ENCODE measurements around the gene MAGEB16. TPM values are rescaled to one million over a fixed set of nuclear protein-coding genes. Genes with fewer than 3 reads are reported as not detected.

The MAGEB16 gene
- not detected for total RNA-seq

GRCh38 chrX:35798042-35798441 lies at the start of gene MAGEB16:
MAGEB16 (plus strand) TSS chrX:35798342; CDS start chrX:35802197, 3,855 bp downstream.
- POLR2A ChIA-PET = no interaction called here
- H3K27me3 Mint-ChIP-seq = no peaks in the 10 kb centered on the region
- no peaks in the 10 kb centered on the region for H3K4me1 Mint-ChIP-seq
- CTCF ChIA-PET = no interaction called here
- no peaks in the 10 kb centered on the region for H3K9me3 Mint-ChIP-seq
- no peak for DNase-seq
- H3K4me3 Mint-ChIP-seq = no peak within 1 kb of the TSS
- no peaks in the 10 kb centered on the region for H3K36me3 Mint-ChIP-seq (ENCODE audit: low read depth)
- H3K27ac Mint-ChIP-seq = no peak within 1 kb of the TSS

- POLR2A ChIA-PET = no interaction called here
- no peak overlapping the region for H3K27ac Mint-ChIP-seq
- H3K4me3 Mint-ChIP-seq = no peak overlapping the region
- H3K36me3 Mint-ChIP-seq (ENCODE audit: low read depth) = no peaks in the 10 kb centered on the region
- CTCF ChIA-PET = no interaction called here
- H3K9me3 Mint-ChIP-seq = no peaks in the 10 kb centered on the region
- no peaks in the 10 kb centered on the region for H3K4me1 Mint-ChIP-seq
- no peaks in the 10 kb centered on the region for H3K27me3 Mint-ChIP-seq
- no peak for DNase-seq
Observed at GRCh38 chrX:35773958-35774564, 24.1 kb upstream of the MAGEB16 start.

- Mint-ChIP-seq H3K4me1 (no peaks in the 10 kb centered on the region), H3K27ac (no peak overlapping the region), H3K27me3 (no peaks in the 10 kb centered on the region), H3K9me3 (no peaks in the 10 kb centered on the region), H3K36me3 (ENCODE audit: low read depth) (no peaks in the 10 kb centered on the region), H3K4me3 (no peak overlapping the region)
- no peak for DNase-seq
- POLR2A ChIA-PET = no interaction called here
- CTCF ChIA-PET = no interaction called here
Observed at GRCh38 chrX:35785075-35785474, 13.1 kb upstream of the MAGEB16 start.

DNA sequence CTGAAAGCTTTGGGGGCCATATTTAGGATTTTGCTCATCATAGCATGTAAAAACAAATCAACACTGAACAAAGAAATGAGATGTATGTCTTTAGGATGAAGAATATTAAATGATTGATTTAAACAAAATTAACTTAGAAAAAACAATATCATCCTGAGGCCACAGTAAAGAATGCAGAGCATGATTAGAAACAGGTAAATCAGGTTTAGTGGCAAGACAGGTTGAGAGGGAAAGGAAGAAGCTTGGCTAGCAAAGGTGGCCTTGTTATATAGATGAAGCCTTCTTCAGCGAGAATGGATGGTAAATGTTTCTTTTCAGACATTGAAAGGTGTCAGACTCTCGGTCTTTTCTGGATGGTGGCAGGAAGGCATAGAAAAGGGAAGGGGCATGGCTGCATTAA lies 11.9 kb upstream of the MAGEB16 start:
- no peaks in the 10 kb centered on the region for H3K4me1 Mint-ChIP-seq
- no peak overlapping the region for H3K27ac Mint-ChIP-seq
- no peak overlapping the region for H3K4me3 Mint-ChIP-seq
- H3K36me3 Mint-ChIP-seq (ENCODE audit: low read depth) = no peaks in the 10 kb centered on the region
- no peaks in the 10 kb centered on the region for H3K27me3 Mint-ChIP-seq
- no peak for DNase-seq
- CTCF ChIA-PET = no interaction called here
- no peaks in the 10 kb centered on the region for H3K9me3 Mint-ChIP-seq
- POLR2A ChIA-PET = no interaction called here

DNA sequence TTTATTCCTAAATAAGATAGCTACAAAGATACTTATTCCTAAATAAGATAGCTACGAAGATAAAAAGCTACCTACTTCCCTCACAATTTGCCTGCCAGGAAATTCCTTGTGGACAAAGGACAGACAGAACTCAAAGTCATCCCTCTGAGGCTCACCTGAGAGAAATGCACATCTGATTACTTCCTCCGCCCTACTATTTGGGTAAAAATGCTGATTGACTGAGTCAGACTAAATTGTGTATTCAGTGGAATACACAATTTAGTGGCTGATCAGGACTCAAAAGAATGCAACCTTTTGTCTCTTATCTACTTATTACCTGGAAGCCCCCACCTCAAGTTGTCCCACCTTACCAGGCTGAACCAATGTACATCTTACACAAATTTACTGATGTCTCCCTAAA lies 10.3 kb upstream of the MAGEB16 start:
- CTCF ChIA-PET = no interaction called here
- Mint-ChIP-seq H3K4me3 (no peak overlapping the region), H3K4me1 (no peaks in the 10 kb centered on the region), H3K27ac (no peak overlapping the region), H3K27me3 (no peaks in the 10 kb centered on the region), H3K36me3 (ENCODE audit: low read depth) (no peaks in the 10 kb centered on the region), H3K9me3 (no peaks in the 10 kb centered on the region)
- no peak for DNase-seq
- POLR2A ChIA-PET = no interaction called here

DNA sequence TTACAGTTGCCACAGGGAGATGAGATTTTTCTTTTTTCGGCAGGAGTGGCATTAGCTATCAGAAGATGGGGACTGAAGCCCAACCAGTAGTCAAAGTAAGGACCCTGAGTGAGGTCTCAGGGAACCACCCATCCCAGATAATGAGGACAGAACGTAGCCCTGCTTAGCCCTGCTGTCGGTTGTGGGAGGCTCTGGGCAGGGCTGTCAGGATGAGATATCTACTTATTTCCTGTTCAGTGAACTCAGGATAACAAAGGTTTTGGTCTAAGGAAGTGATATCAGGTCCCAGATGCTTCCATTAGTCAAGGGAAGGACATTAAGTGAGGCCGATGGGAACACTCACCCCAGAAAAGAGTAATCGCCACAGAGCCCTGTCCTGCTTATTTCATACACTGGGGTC lies 2.3 kb downstream of the MAGEB16 start:
- H3K4me3 Mint-ChIP-seq = no peak overlapping the region
- H3K9me3 Mint-ChIP-seq = no peaks in the 10 kb centered on the region
- H3K36me3 Mint-ChIP-seq (ENCODE audit: low read depth) = no peaks in the 10 kb centered on the region
- CTCF ChIA-PET = no interaction called here
- H3K4me1 Mint-ChIP-seq = no peaks in the 10 kb centered on the region
- H3K27ac Mint-ChIP-seq = no peak overlapping the region
- DNase-seq = no peak
- POLR2A ChIA-PET = no interaction called here
- H3K27me3 Mint-ChIP-seq = no peaks in the 10 kb centered on the region

- POLR2A ChIA-PET = no interaction called here
- Mint-ChIP-seq H3K9me3 (no peaks in the 10 kb centered on the region), H3K36me3 (ENCODE audit: low read depth) (no peaks in the 10 kb centered on the region), H3K27me3 (no peaks in the 10 kb centered on the region), H3K4me1 (no peaks in the 10 kb centered on the region), H3K27ac (no peak overlapping the region), H3K4me3 (no peak overlapping the region)
- DNase-seq = no peak
- CTCF ChIA-PET = no interaction called here
Observed at GRCh38 chrX:35809781-35810180, 11.6 kb downstream of the MAGEB16 start.

GRCh38 chrX:35819241-35819640 lies 21.1 kb downstream of the MAGEB16 start:
- POLR2A ChIA-PET = no interaction called here
- no peaks in the 10 kb centered on the region for H3K27me3 Mint-ChIP-seq
- no peak overlapping the region for H3K4me3 Mint-ChIP-seq
- no peak overlapping the region for H3K27ac Mint-ChIP-seq
- no peaks in the 10 kb centered on the region for H3K9me3 Mint-ChIP-seq
- DNase-seq = no peak
- no peaks in the 10 kb centered on the region for H3K36me3 Mint-ChIP-seq (ENCODE audit: low read depth)
- CTCF ChIA-PET = no interaction called here
- H3K4me1 Mint-ChIP-seq = no peaks in the 10 kb centered on the region

- H3K27ac Mint-ChIP-seq = no peak overlapping the region
- ChIA-PET CTCF (no interaction called here), POLR2A (no interaction called here)
- H3K9me3 Mint-ChIP-seq = no peaks in the 10 kb centered on the region
- H3K4me1 Mint-ChIP-seq = no peaks in the 10 kb centered on the region
- H3K36me3 Mint-ChIP-seq (ENCODE audit: low read depth) = no peaks in the 10 kb centered on the region
- no peak overlapping the region for H3K4me3 Mint-ChIP-seq
- DNase-seq = no peak
- no peaks in the 10 kb centered on the region for H3K27me3 Mint-ChIP-seq
Observed at GRCh38 chrX:35826503-35826902, 28.4 kb downstream of the MAGEB16 start.

- CTCF ChIA-PET = no interaction called here
- Mint-ChIP-seq H3K27me3 (no peaks in the 10 kb centered on the region), H3K9me3 (no peaks in the 10 kb centered on the region), H3K27ac (no peak overlapping the region), H3K4me1 (no peaks in the 10 kb centered on the region), H3K4me3 (no peak overlapping the region), H3K36me3 (ENCODE audit: low read depth) (no peaks in the 10 kb centered on the region)
- POLR2A ChIA-PET = no interaction called here
- DNase-seq = no peak
Observed at GRCh38 chrX:35829501-35829900, 31.4 kb downstream of the MAGEB16 start.

DNA sequence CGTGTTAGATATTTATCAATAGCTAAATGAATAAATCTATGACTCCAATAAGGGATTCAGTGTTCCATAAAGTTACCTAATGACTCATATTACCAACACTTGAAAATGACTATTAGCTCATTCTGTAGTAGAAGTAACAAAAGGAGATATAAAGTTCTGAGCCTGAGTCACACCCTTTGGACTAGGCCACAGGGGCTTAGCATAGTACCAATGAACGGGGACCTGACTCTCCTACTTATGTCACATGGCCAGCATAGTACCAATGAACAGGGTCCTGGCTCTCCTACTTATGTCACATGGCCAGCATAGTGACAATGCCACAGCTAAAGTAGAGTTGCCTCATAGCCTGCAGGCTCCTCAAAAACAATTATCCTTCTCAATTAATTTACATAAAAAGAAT lies 43.7 kb downstream of the MAGEB16 start:
- no peak for DNase-seq
- Mint-ChIP-seq H3K36me3 (ENCODE audit: low read depth) (no peaks in the 10 kb centered on the region), H3K27me3 (no peaks in the 10 kb centered on the region), H3K9me3 (no peaks in the 10 kb centered on the region), H3K4me3 (no peak overlapping the region), H3K4me1 (no peaks in the 10 kb centered on the region), H3K27ac (no peak overlapping the region)
- CTCF ChIA-PET = no interaction called here
- POLR2A ChIA-PET = no interaction called here

GRCh38 chrX:35842674-35843073 lies 44.5 kb downstream of the MAGEB16 start:
- H3K9me3 Mint-ChIP-seq = no peaks in the 10 kb centered on the region
- ChIA-PET POLR2A (no interaction called here), CTCF (no interaction called here)
- no peaks in the 10 kb centered on the region for H3K27me3 Mint-ChIP-seq
- no peak overlapping the region for H3K27ac Mint-ChIP-seq
- DNase-seq = no peak
- no peaks in the 10 kb centered on the region for H3K4me1 Mint-ChIP-seq
- no peaks in the 10 kb centered on the region for H3K36me3 Mint-ChIP-seq (ENCODE audit: low read depth)
- H3K4me3 Mint-ChIP-seq = no peak overlapping the region

DNA sequence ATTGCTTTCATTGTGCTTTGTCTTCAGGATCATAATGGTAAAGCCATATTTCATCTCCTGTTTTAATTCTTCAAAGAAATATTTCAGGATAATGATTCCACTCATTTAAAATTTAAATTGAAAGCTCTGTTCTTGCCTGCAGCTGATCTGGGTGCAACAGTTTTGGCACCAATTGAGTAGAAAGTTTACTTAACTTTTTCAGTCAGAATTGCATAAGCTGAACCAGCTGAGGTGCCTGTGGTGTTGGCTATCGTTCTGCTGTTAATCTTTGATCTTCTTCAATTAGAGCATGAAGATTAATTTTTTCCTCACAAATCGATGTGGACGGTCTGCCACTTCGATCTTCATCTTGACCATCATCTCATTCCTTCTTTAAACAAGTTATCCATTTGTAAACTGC lies 49.6 kb downstream of the MAGEB16 start:
- Mint-ChIP-seq H3K27me3 (no peaks in the 10 kb centered on the region), H3K36me3 (ENCODE audit: low read depth) (no peaks in the 10 kb centered on the region), H3K27ac (no peak overlapping the region), H3K9me3 (no peaks in the 10 kb centered on the region), H3K4me1 (no peaks in the 10 kb centered on the region), H3K4me3 (no peak overlapping the region)
- DNase-seq = no peak
- CTCF ChIA-PET = no interaction called here
- POLR2A ChIA-PET = no interaction called here

All from activated CD4-positive, alpha-beta memory T cell treated with anti-CD3 and anti-CD28 coated beads, Interleukin-2, amount 10 ng/mL, durations not matched to agents 7 days and 5 days (primary cell).